GM12874 (cell line): ENCODE results near the gene LNPEP.

ENCODE experiments used
- CTCF ChIP-seq: IDR thresholded peaks from 2 replicates; pipeline ENCODE4 v1.5.1; 2011; ENCODE audit warnings: low read depth, mild to moderate bottlenecking, control low read depth, low read length, moderate library complexity; ENCODE audit not compliant: insufficient read depth

Gene LNPEP

DNA sequence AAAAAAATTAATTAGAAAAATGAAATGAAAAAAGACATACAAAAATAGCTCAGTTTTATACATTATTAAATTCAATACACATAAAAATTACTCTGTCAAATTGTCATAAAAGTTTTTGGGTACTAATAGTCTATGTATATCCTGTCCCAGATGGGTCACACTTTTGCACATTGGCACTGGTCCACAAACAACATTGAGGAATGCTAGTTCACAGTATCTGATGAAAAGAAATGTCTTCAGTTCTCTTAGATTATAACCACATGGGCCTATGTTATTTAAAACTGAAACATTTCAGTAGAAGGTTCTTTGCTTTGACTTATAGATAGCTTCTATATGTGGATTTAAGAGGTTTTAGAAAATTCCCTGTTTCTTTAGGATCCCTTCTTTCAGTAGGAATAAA lies 39.8 kb downstream of the LNPEP start:
- TF ChIP-seq CTCF, result no peak

- no peak for TF ChIP-seq CTCF
Measured at GRCh38 chr5:96977228-96977627, 41.3 kb downstream of the LNPEP start.

DNA sequence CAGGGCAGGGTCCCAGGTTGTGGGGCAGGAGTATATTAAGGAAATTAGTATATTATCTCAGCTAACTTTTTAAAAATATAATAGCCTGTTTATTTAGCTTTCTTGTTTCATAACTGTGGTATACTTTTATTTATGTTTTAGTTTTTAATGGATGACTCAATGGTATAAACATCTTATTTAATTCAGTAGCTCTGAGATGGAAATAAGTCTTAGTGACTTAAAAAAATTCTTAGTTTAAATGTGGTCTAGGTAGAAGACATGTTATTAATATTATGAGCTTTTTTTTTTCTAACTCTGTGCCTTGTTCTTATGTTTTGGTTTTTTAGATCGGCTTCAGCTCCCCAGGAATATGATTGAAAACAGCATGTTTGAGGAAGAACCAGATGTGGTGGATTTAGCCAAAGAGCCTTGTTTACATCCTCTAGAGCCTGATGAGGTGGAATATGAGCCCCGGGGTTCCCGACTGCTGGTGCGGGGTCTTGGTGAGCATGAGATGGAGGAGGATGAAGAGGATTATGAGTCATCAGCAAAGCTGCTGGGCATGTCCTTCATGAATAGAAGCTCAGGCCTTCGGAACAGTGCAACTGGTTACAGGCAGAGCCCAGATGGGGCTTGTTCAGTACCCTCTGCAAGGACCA lies 43.1 kb downstream of the LNPEP start:
- TF ChIP-seq CTCF, result no peak

DNA sequence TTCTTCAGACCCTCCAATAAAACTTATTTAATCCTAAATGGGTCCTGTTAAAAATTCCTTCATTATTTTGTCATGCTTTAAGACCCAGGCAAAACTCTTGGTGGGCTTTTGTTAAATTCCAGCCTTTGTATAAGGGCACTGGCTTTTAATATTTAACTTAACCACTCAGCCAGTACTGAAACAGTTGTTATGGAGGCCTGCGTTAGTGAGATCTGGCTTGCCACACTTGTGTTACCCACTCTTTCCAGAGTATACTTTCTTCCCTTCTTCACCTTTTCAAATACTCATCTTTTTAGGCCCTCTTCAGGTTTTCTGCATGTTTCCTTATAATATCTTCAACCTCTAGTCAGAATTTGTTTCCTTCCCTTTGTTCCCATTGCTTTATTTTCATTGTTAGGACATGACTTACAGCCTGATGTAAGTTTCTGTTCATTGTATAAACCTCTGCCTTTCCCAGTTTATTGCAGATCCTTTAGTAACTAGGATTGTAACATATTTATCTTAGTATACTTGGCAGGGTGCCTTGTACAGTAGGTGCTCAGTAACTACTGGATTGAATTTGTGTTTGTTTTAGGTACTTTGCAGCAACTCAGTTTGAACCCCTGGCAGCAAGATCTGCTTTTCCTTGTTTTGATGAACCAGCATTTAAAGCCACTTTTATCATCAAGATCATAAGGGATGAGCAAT lies 48.8 kb downstream of the LNPEP start:
- TF ChIP-seq CTCF, result no peak

DNA sequence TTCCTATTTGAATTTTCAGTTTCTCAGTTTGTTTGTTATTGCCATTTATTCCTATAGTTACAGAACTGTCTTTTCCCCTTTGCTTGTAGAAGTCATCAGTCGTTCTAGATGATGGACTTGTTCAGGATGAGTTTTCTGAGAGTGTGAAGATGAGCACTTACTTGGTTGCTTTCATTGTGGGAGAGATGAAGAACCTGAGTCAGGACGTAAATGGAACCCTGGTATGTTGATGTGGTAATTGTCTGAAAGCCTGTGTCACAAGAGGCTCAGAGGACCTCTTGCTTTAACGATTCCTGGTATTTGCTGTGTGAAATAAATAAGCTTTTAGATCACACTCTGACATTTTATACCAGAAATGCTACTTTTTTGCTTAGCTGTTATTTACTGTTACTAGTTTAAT lies 50.6 kb downstream of the LNPEP start:
- no peak for TF ChIP-seq CTCF

GRCh38 chr5:96990102-96990501 lies 54.2 kb downstream of the LNPEP start:
- TF ChIP-seq CTCF, result no peak

GRCh38 chr5:96991708-96992107 lies 55.8 kb downstream of the LNPEP start:
- TF ChIP-seq CTCF, result no peak
